DOHH2 (cell line): Measurements from ENCODE around the gene GRID1.

ENCODE experiments used
- H3F3A ChIP-seq: fragments of 200-600 bp; sonication (generic), shearing (Covaris generic); 2 replicates; pipeline ENCODE4 v1.6.0; 2016; ENCODE audit warnings: antibody characterized with exemption, mild to moderate bottlenecking; ENCODE audit not compliant: control insufficient read depth, insufficient read depth
- H3K27ac ChIP-seq: fragments of 200-600 bp; sonication (generic); 2 replicates; pipeline ENCODE4 v1.5.1; 2014; ENCODE audit warnings: low read depth, mild to moderate bottlenecking, low read length, moderate library complexity
- H3K27me3 ChIP-seq: fragments of 200-600 bp; sonication (generic); 2 replicates; pipeline ENCODE4 v1.6.1; 2014; ENCODE audit warnings: mild to moderate bottlenecking, low read length, mixed read lengths; ENCODE audit not compliant: control insufficient read depth
- H3K36me3 ChIP-seq: fragments of 200-600 bp; sonication (generic); 2 replicates; pipeline ENCODE4 v1.6.1; 2014; ENCODE audit warnings: mild to moderate bottlenecking, low read length, moderate library complexity, mixed read lengths; ENCODE audit not compliant: control insufficient read depth
- H3K4me1 ChIP-seq: fragments of 200-600 bp; sonication (generic); 2 replicates; pipeline ENCODE4 v1.6.1; 2014; ENCODE audit warnings: mild to moderate bottlenecking, low read length, mixed read lengths; ENCODE audit not compliant: control insufficient read depth
- H3K4me2 ChIP-seq: fragments of 200-600 bp; sonication (generic); 2 replicates; pipeline ENCODE4 v1.6.0; 2014; ENCODE audit warnings: mild to moderate bottlenecking, low read length, moderate library complexity
- H3K4me3 ChIP-seq: fragments of 200-600 bp; sonication (generic); 2 replicates; pipeline ENCODE4 v1.5.1; 2014; ENCODE audit warnings: mild to moderate bottlenecking, low read length, mixed read lengths
- H3K79me2 ChIP-seq: fragments of 200-600 bp; sonication (generic); 2 replicates; pipeline ENCODE4 v1.6.1; 2014; ENCODE audit warnings: mild to moderate bottlenecking, low read length, mixed read lengths; ENCODE audit not compliant: control insufficient read depth
- H3K9me2 ChIP-seq: fragments of 200-600 bp; sonication (generic); replicated peaks from 2 replicates; pipeline ENCODE4 v1.6.1; 2014; ENCODE audit warnings: mild to moderate bottlenecking, low read length, mixed read lengths; ENCODE audit not compliant: control insufficient read depth
- H3K9me3 ChIP-seq: fragments of 200-600 bp; sonication (generic); 2 replicates; pipeline ENCODE4 v1.6.1; 2014; ENCODE audit warnings: antibody characterized with exemption, low read length, mixed read lengths; ENCODE audit not compliant: control insufficient read depth, insufficient read depth
- H4K20me1 ChIP-seq: fragments of 200-600 bp; sonication (generic); 2 replicates; pipeline ENCODE4 v1.6.0; 2014; ENCODE audit warnings: low read depth, mild to moderate bottlenecking, antibody characterized with exemption, low read length, moderate library complexity; ENCODE audit not compliant: control insufficient read depth, insufficient read depth
- CTCF ChIP-seq: fragments of 200-600 bp; sonication (generic); IDR thresholded peaks from one replicate; pipeline ENCODE4 v1.5.1; 2014; ENCODE audit warnings: antibody characterized with exemption, mild to moderate bottlenecking, low read depth, low read length; ENCODE audit not compliant: poor library complexity, severe bottlenecking
- EZH2phosphoT487 ChIP-seq: fragments of 200-600 bp; sonication (generic); IDR thresholded peaks from 2 replicates; pipeline ENCODE4 v1.6.1; 2017; ENCODE audit warnings: borderline replicate concordance, mild to moderate bottlenecking, antibody characterized with exemption, low read length, moderate library complexity, mixed read lengths

GRID1 gene

GRCh38 chr10:85609509-85609908 is 757.1 kb downstream of the GRID1 start:
- Histone ChIP-seq H3F3A (no peaks in the 10 kb centered on the region), H3K9me2 (no peaks in the 10 kb centered on the region), H3K4me1 (peaks cover 7% of the 10 kb centered on the region; the same call in 1 of the 2 replicates), H3K4me2 (no peak overlapping the region), H3K4me3 (no peak overlapping the region), H3K9me3 (no peaks in the 10 kb centered on the region), H4K20me1 (no peaks in the 10 kb centered on the region), H3K79me2 (no peaks in the 10 kb centered on the region), H3K36me3 (no peaks in the 10 kb centered on the region), H3K27me3 (no peaks in the 10 kb centered on the region), H3K27ac (no peak overlapping the region)
- TF ChIP-seq CTCF (no peak), EZH2phosphoT487 (no peak)

GRCh38 chr10:85608706-85609105 is 757.9 kb downstream of the GRID1 start:
- Histone ChIP-seq H3K79me2 (no peaks in the 10 kb centered on the region), H3K27me3 (no peaks in the 10 kb centered on the region), H3F3A (no peaks in the 10 kb centered on the region), H3K36me3 (no peaks in the 10 kb centered on the region), H3K4me2 (no peak overlapping the region), H4K20me1 (no peaks in the 10 kb centered on the region), H3K27ac (no peak overlapping the region), H3K9me3 (no peaks in the 10 kb centered on the region), H3K4me3 (no peak overlapping the region), H3K4me1 (peaks cover 7% of the 10 kb centered on the region; the same call in 1 of the 2 replicates), H3K9me2 (no peaks in the 10 kb centered on the region)
- no peak for TF ChIP-seq CTCF
- TF ChIP-seq EZH2phosphoT487: no peak

GRCh38 chr10:85607043-85607695 is 759.4 kb downstream of the GRID1 start:
- TF ChIP-seq CTCF: no peak
- no peak for TF ChIP-seq EZH2phosphoT487
- H3K79me2 ChIP-seq: no peaks in the 10 kb centered on the region
- H3K4me2 ChIP-seq: no peak overlapping the region
- H3K9me2 ChIP-seq: no peaks in the 10 kb centered on the region
- H3K9me3 ChIP-seq: no peaks in the 10 kb centered on the region
- H3K27me3 ChIP-seq: no peaks in the 10 kb centered on the region
- H3K27ac ChIP-seq: no peak overlapping the region
- H3K4me1 ChIP-seq: peaks cover 1% of the 10 kb centered on the region; the same call in 1 of the 2 replicates
- no peaks in the 10 kb centered on the region for H3K36me3 ChIP-seq
- H4K20me1 ChIP-seq: no peaks in the 10 kb centered on the region
- H3F3A ChIP-seq: no peaks in the 10 kb centered on the region
- H3K4me3 ChIP-seq: no peak overlapping the region
